AG04449 (cell line): ENCODE measurements around the gene DAB1.

Experiments used
- CTCF ChIA-PET: fragments of 350-600 bp; formaldehyde crosslinking; extraction: SDS; loops from one replicate; lab custom pipeline; 2021; ENCODE audit warnings: antibody characterized with exemption; lab: Yijun Ruan, JAX
- POLR2A ChIA-PET: fragments of 400-600, 350-600 bp; formaldehyde crosslinking; extraction: SDS; loops from one replicate; lab custom pipeline; 2020; ENCODE audit warnings: antibody characterized with exemption, inconsistent platforms; lab: Yijun Ruan, JAX
- DNase-seq: peaks from one replicate; pipeline ENCODE4 v3.0.0-alpha.2; 2010; ENCODE audit warnings: low read depth, low spot score
- H3K4me3 ChIP-seq: 2 replicates; pipeline ENCODE4 v1.5.1; 2011; ENCODE audit warnings: low read depth, mild to moderate bottlenecking, control low read depth, low read length
- TF ChIP-seq, protein P1 (sequence below): IDR thresholded peaks from one replicate; pipeline ENCODE4 v1.5.1; 2011; ENCODE audit warnings: mild to moderate bottlenecking, moderate library complexity, low read length, control low read depth, inconsistent platforms; ENCODE audit not compliant: insufficient read depth; ENCODE audit errors: missing control alignments

The DAB1 gene

DNA sequence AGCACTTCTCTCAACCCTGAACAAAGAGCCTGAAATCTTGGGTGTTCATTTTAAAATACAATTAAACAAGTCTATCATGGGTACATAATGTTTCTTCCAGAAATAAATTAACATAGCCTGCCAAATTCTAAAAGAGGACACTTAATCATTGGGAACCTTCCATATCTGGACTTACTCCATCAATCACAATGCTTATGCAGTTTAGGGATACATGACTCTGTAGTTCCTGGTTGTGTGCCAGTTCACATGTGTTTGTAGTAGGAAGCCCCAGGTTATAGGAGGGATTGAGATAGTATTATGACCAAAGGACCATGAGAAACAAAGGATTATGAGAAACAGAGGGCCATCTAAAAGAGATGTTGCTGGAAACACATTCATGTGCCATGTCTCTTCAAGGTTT, 19.1 kb upstream of the DAB1 start:
- TF ChIP-seq, protein P1, sequence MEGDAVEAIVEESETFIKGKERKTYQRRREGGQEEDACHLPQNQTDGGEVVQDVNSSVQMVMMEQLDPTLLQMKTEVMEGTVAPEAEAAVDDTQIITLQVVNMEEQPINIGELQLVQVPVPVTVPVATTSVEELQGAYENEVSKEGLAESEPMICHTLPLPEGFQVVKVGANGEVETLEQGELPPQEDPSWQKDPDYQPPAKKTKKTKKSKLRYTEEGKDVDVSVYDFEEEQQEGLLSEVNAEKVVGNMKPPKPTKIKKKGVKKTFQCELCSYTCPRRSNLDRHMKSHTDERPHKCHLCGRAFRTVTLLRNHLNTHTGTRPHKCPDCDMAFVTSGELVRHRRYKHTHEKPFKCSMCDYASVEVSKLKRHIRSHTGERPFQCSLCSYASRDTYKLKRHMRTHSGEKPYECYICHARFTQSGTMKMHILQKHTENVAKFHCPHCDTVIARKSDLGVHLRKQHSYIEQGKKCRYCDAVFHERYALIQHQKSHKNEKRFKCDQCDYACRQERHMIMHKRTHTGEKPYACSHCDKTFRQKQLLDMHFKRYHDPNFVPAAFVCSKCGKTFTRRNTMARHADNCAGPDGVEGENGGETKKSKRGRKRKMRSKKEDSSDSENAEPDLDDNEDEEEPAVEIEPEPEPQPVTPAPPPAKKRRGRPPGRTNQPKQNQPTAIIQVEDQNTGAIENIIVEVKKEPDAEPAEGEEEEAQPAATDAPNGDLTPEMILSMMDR = no peak
- ChIA-PET CTCF (no interaction called here), POLR2A (no interaction called here)
- no peak for DNase-seq
- H3K4me3 ChIP-seq = no peak overlapping the region

DNA sequence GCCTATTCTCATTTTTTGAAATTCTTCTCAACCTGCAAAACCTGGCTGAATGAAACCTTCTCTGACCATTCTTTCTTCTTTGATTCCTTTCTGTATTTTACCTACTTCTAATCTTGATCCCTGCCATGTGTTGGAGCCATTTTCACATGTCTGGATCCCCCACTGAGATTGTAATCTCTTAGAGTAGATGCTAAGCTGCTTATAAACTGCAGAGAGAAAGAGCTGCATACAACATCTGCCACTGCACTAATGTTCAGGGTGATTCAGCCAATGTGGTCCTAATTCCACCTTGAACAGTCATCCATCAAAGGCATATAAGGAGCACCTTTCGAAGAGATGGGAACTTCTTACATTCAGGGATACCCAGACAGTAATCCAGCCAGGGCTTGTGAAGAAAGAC, 16.2 kb upstream of the DAB1 start:
- TF ChIP-seq, protein P1 = no peak
- CTCF ChIA-PET = no interaction called here
- H3K4me3 ChIP-seq = no peak overlapping the region
- POLR2A ChIA-PET = no interaction called here
- no peak for DNase-seq

DNA sequence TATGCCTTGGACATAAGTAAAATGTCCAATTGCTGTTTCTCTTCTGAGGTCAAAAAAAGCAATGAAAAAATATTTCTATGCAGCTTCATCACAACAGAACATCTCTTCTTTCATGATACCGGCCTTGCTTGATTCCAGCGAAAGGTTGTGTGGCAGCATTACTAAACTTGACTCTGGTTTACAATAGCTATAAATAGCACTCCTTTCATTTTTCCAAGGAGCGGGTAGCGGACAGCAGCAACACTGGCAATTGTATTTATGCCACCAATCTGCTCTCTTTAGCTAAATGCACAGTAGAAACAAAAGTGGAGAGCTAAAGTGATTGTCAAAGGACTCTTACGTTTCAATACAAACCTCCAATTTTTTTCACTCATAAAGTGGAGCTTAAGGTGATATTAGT, 7.5 kb upstream of the DAB1 start:
- ChIA-PET CTCF (no interaction called here), POLR2A (no interaction called here)
- no peak for DNase-seq
- no peak overlapping the region for H3K4me3 ChIP-seq
- TF ChIP-seq, protein P1 = no peak

DNA sequence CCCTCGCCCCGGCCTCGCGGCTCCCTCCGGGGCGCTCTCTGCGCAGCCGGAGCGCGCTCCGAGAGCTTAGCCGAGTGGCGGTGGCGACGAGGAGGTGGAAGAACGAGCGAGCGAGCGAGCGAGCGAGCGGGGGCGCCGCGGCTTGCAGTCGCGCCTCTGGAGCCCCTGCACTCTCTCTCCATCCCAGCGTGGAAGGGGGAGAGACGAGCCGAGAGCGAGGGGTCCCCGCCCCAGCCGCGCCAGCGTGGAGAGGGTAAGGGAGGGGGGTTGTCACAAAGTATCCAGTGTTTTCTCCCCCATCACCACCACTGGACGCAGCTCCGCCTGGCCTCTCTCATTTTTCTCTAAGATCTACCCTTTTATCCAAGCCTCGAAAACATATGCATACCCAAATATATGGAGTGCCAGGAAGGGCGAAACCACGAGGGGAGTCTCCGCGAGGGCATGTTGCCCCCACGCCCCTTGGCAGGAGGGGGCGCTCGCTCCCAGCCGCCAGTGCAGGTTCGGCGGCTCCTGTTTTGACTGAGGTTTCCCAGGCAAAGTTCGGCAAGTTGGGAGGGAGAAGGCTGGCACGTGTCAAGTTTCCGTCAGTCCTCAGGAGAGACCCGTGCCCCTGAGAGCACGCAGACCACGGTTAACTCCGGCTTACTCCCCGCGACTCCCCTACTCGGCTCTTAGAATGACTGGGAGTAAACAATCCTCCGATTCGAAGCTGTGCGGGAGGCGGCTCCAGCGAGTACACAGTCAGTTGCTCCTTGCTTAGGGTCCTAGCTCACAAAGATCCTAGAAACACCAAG, 569 bp upstream of the DAB1 start:
- CTCF ChIA-PET = interaction anchor here (0.7 to 2.2 kb wide), 5 partner anchors 10 to 622 kb away, joined by 3 to 9 read pairs (median 4); no protein-coding TSS in a partner anchor
- peak overlapping the region; percentile 49 for H3K4me3 ChIP-seq
- POLR2A ChIA-PET = no interaction called here
- TF ChIP-seq, protein P1 = peak; percentile 84
- no peak for DNase-seq

DNA sequence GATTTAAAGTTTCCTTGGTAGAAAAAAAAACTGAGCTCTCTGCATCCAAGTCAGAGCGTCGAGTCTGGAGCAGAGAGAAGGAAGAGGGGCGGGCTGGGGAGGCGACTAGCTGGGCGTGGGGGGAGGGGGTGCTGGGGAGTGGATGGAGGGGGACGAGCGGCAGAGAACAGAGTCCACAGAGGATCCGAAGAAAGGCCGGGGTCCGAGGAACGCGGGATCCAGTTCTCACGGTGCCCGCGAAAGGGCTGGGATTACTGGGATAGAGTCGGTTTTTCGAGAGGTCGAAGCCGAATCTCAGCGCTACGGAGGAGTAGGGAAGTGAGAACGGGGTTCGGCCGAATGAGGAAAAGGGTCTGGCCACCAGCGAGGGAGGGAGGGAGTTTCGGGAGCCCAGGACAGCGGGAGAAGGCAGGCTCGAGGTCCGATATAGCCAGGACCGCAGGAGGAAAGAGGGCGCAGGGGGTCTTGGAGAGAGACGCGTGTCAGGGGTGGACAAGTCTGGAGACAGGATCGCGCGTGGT, 665 bp downstream of the DAB1 start:
- DNase-seq = no peak
- CTCF ChIA-PET = interaction anchor here (1.4 to 2.2 kb wide), 2 partner anchors 12 to 591 kb away, joined by 3 to 9 read pairs; no protein-coding TSS in a partner anchor

More for the DNA sequence above, 665 bp downstream of the DAB1 start:
- POLR2A ChIA-PET = no interaction called here
- TF ChIP-seq, protein P1 = no peak
- peak overlapping the region; percentile 49 for H3K4me3 ChIP-seq
